ENCODE results near the gene LHX6.

GRCh38 chr9:122263699-122264349 is 35.1 kb upstream of the LHX6 start:
- TF ChIP-seq REST (IDR thresholded peaks at IDR 0.05; ENCODE audit: low read depth) (no peak), ZNF274 (IDR thresholded peaks at IDR 0.05; ENCODE audit: low read depth, low read length) (no peak), CTCF (IDR thresholded peaks at IDR 0.05 in 2 of 3, conservative IDR thresholded peaks at IDR 0.05 in 1 of 3; ENCODE audit: borderline replicate concordance in 1 of 3, insufficient read depth in 1 of 3, low read depth in 2 of 3, low read length in 2 of 3) (no peak), ZFX (IDR thresholded peaks at IDR 0.05) (no peak), POLR2A (IDR thresholded peaks at IDR 0.05; ENCODE audit: borderline replicate concordance, extremely low read depth, insufficient read depth, insufficient read length) (no peak), MAX (IDR thresholded peaks at IDR 0.05) (no peak), JUND (IDR thresholded peaks at IDR 0.05) (no peak)
